Measurements from ENCODE around the gene PAPOLA.

DNA sequence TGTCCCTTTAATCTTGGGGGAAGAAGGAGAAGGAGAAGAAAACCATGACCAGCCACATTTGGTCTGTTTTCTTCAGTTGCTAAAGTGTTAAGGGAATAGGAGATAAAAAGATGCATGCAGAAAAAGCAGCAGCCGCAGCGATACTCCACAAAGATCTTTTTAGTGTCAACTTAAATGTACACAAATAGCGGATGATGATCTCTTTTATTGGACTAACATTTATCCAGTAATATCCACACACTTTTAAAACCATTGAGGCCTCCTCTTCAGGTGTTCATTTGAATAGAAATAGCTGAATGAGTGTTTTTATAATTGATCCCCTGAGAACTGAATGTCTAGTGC lies 83.5 kb downstream of the PAPOLA start:
- TF ChIP-seq POLR2AphosphoS5 (IDR thresholded peaks at IDR 0.05; ENCODE audit: insufficient read depth in 1 of 2, low read depth in 1 of 2) (no peak), POLR2A (IDR thresholded peaks at IDR 0.05) (no peak)
- TF ChIP-seq, protein P1, sequence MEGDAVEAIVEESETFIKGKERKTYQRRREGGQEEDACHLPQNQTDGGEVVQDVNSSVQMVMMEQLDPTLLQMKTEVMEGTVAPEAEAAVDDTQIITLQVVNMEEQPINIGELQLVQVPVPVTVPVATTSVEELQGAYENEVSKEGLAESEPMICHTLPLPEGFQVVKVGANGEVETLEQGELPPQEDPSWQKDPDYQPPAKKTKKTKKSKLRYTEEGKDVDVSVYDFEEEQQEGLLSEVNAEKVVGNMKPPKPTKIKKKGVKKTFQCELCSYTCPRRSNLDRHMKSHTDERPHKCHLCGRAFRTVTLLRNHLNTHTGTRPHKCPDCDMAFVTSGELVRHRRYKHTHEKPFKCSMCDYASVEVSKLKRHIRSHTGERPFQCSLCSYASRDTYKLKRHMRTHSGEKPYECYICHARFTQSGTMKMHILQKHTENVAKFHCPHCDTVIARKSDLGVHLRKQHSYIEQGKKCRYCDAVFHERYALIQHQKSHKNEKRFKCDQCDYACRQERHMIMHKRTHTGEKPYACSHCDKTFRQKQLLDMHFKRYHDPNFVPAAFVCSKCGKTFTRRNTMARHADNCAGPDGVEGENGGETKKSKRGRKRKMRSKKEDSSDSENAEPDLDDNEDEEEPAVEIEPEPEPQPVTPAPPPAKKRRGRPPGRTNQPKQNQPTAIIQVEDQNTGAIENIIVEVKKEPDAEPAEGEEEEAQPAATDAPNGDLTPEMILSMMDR (IDR thresholded peaks at IDR 0.05): no peak

Data from vagina (tissue), 2 donors.